Measurements from ENCODE around the gene ITGA3.

DNA sequence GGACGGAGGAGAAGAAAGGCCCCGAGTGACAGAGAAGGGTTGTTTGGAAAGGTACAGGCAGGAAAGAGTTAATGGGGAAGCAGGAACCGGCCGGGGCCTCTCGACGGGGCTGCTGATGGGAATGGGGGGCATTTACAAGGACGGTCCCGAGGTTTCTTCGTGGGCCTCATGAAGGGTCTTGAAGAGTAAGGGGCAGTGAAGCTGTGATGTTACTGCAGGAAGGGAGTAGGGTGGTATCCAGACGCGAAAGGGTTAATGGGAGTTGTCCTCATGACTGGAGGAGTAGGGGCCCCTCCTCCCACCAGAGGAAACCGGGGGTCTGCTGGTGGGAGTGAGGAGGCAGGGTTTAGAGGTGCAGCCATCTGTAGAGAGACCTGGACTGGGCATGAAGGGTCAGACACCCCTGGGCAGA is 39.7 kb downstream of the ITGA3 start:
- TF ChIP-seq, protein P1, sequence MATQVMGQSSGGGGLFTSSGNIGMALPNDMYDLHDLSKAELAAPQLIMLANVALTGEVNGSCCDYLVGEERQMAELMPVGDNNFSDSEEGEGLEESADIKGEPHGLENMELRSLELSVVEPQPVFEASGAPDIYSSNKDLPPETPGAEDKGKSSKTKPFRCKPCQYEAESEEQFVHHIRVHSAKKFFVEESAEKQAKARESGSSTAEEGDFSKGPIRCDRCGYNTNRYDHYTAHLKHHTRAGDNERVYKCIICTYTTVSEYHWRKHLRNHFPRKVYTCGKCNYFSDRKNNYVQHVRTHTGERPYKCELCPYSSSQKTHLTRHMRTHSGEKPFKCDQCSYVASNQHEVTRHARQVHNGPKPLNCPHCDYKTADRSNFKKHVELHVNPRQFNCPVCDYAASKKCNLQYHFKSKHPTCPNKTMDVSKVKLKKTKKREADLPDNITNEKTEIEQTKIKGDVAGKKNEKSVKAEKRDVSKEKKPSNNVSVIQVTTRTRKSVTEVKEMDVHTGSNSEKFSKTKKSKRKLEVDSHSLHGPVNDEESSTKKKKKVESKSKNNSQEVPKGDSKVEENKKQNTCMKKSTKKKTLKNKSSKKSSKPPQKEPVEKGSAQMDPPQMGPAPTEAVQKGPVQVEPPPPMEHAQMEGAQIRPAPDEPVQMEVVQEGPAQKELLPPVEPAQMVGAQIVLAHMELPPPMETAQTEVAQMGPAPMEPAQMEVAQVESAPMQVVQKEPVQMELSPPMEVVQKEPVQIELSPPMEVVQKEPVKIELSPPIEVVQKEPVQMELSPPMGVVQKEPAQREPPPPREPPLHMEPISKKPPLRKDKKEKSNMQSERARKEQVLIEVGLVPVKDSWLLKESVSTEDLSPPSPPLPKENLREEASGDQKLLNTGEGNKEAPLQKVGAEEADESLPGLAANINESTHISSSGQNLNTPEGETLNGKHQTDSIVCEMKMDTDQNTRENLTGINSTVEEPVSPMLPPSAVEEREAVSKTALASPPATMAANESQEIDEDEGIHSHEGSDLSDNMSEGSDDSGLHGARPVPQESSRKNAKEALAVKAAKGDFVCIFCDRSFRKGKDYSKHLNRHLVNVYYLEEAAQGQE (IDR thresholded peaks at IDR 0.05; ENCODE audit: low read depth): no peak
- TF ChIP-seq TAF1 (IDR thresholded peaks at IDR 0.05; ENCODE audit: low read depth): no peak
